Measurements from ENCODE around the gene CARS2. TPM values are rescaled to one million over a fixed set of nuclear protein-coding genes. Genes with fewer than 3 reads are reported as not detected.
A peak's percentile ranks its signal among the peaks of the same experiment; 100 is the strongest.
"Not testable (repeated sequence)": the region's sequence is repeated elsewhere in the genome, so short reads cannot be mapped to it uniquely, and the experiment has no call there.

Gene CARS2
- total RNA-seq, 1 experiment from 2014 or later, result 88.3 TPM

GRCh38 chr13:110712081-110712848, 6.3 kb upstream of the CARS2 start:
- DNase-seq (ENCODE audit: low spot score), result peak; percentile 97

GRCh38 chr13:110706570-110707372, 855 bp upstream of the CARS2 start:
- no peak for DNase-seq (ENCODE audit: low spot score)

- DNase-seq (ENCODE audit: low spot score), result peak; percentile 45
Measured at GRCh38 chr13:110705356-110705825, 525 bp downstream of the CARS2 start.

- no peak for DNase-seq (ENCODE audit: low spot score)
Measured at GRCh38 chr13:110702591-110703526, 3.1 kb downstream of the CARS2 start.

- no peak for DNase-seq (ENCODE audit: low spot score)
Measured at GRCh38 chr13:110702089-110702488, 3.8 kb downstream of the CARS2 start.

- DNase-seq (ENCODE audit: low spot score), result not testable (repeated sequence)
Measured at GRCh38 chr13:110701061-110701460, 4.9 kb downstream of the CARS2 start.

- DNase-seq (ENCODE audit: low spot score), result no peak
Measured at GRCh38 chr13:110700641-110701040, 5.3 kb downstream of the CARS2 start.

- no peak for DNase-seq (ENCODE audit: low spot score)
Measured at GRCh38 chr13:110700186-110700585, 5.7 kb downstream of the CARS2 start.

- no peak for DNase-seq (ENCODE audit: low spot score)
Measured at GRCh38 chr13:110699148-110700145, 6.5 kb downstream of the CARS2 start.

GRCh38 chr13:110698689-110699088, 7.2 kb downstream of the CARS2 start:
- no peak for DNase-seq (ENCODE audit: low spot score)

GRCh38 chr13:110697842-110698241, 8.1 kb downstream of the CARS2 start:
- DNase-seq (ENCODE audit: low spot score), result no peak

GRCh38 chr13:110696776-110697175, 9.1 kb downstream of the CARS2 start:
- DNase-seq (ENCODE audit: low spot score), result no peak

GRCh38 chr13:110695774-110696173, 10.1 kb downstream of the CARS2 start:
- DNase-seq (ENCODE audit: low spot score), result not testable (repeated sequence)

- DNase-seq (ENCODE audit: low spot score), result no peak
Measured at GRCh38 chr13:110690516-110690915, 15.4 kb downstream of the CARS2 start.

GRCh38 chr13:110689711-110690110, 16.2 kb downstream of the CARS2 start:
- DNase-seq (ENCODE audit: low spot score), result no peak

- DNase-seq (ENCODE audit: low spot score), result no peak
Measured at GRCh38 chr13:110689041-110689440, 16.9 kb downstream of the CARS2 start.

GRCh38 chr13:110687736-110688135, 18.2 kb downstream of the CARS2 start:
- DNase-seq (ENCODE audit: low spot score), result no peak

- DNase-seq (ENCODE audit: low spot score), result no peak
Measured at GRCh38 chr13:110685305-110686020, 20.5 kb downstream of the CARS2 start.

GRCh38 chr13:110684388-110685056, 21.4 kb downstream of the CARS2 start:
- no peak for DNase-seq (ENCODE audit: low spot score)
